Type B pancreatic cell (in vitro differentiated cells): ENCODE measurements around the gene RABGAP1L. TPM values are rescaled to one million over a fixed set of nuclear protein-coding genes. Genes with fewer than 3 reads are reported as not detected.

Source experiments
- DNase-seq: peaks from one replicate; pipeline ENCODE4 v3.0.0; 2021; ENCODE audit warnings: mixed read lengths; ENCODE audit not compliant: unreplicated experiment; ENCODE audit errors: extremely low spot score
- H3K27ac Mint-ChIP-seq: 2 replicates; pipeline ENCODE4 v1.8.0; 2021; ENCODE audit warnings: mild to moderate bottlenecking, mixed read lengths
- H3K27me3 Mint-ChIP-seq: 2 replicates; pipeline ENCODE4 v1.8.0; 2021; ENCODE audit warnings: mixed read lengths
- H3K36me3 Mint-ChIP-seq: 2 replicates; pipeline ENCODE4 v1.8.0; 2021; ENCODE audit warnings: mixed read lengths
- H3K4me1 Mint-ChIP-seq: one replicate; pipeline ENCODE4 v1.8.0; 2021; ENCODE audit warnings: mixed read lengths; ENCODE audit not compliant: unreplicated experiment
- H3K4me3 Mint-ChIP-seq: 2 replicates; pipeline ENCODE4 v1.8.0; 2021; ENCODE audit warnings: mild to moderate bottlenecking, mixed read lengths
- H3K9me3 Mint-ChIP-seq: 2 replicates; pipeline ENCODE4 v1.8.0; 2021; ENCODE audit warnings: mixed read lengths
- CTCF ChIP-seq: fragments of 200-600 bp; sonication (generic); conservative IDR thresholded peaks from 2 replicates; pipeline ENCODE4 v1.5.0; 2021; ENCODE audit warnings: antibody characterized with exemption, mild to moderate bottlenecking
- total RNA-seq: library from RNA; stranded (reverse); gene quantifications from 2 replicates; pipeline ENCODE4 v1.2.1, GENCODE V29; 2021; ENCODE audit warnings: low replicate concordance

The RABGAP1L gene
- total RNA-seq, 1 donor from 2014 or later: 35.6 TPM

DNA sequence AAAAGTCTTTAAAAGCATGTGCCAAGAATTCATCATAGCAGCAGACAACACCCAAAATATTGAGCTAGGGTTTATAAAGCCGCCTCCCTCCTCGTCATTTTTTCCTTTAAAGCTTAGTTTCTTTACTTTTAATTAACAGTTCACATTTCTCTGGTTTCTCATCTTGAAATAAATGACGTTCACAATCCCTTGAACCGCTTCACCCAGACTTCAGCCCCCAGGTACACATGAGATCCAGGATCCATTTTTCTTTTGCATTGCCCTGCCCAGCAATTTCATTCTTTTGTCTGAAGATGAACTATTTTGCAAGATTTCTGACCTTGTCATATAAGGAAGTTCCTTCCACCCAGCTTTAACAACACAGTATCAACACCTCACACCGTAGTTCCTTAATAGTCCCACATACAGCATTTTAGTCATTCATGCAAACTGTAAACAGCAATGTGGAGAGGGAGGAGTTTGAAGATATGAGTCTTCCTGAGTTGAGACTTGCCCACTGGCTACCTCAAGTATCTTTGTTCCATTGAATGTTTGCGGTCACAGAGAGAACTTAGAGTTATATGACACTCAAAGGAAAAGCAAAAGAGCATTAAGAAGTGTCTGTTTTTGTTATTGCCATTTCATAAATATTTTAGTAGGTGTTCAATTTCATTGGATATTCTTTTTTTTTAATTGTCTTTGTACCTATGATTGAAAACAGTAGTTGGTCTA, 805.1 kb downstream of the RABGAP1L start:
- H3K27ac Mint-ChIP-seq: peak overlapping the region; percentile 95
- no peaks in the 10 kb centered on the region for H3K9me3 Mint-ChIP-seq
- H3K27me3 Mint-ChIP-seq: no peaks in the 10 kb centered on the region
- peaks cover 44% of the 10 kb centered on the region for H3K4me1 Mint-ChIP-seq
- DNase-seq: no peak
- H3K4me3 Mint-ChIP-seq: peak overlapping the region; percentile 79
- no peak for TF ChIP-seq CTCF
- no peaks in the 10 kb centered on the region for H3K36me3 Mint-ChIP-seq

DNA sequence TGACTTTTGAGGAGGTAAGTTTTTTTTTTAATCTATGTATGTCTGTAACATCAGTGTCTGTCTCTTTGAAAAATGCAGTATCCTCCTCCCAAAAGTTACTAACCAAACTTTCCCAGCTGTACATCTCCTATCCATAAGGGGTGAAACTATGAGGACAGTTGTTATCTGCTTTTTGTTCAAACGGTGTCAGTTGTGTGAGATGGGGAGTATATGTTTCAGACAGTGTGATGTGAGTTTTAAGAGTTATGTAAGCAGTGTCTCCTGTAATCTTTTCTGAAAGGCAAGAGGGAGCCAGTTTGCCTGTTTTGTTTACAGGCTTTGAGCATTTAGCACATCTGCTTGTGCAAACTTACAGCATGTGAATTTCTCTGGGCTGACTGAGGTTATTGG, 805.6 kb downstream of the RABGAP1L start:
- peak overlapping the region; percentile 79 for H3K4me3 Mint-ChIP-seq
- TF ChIP-seq CTCF: no peak
- H3K27ac Mint-ChIP-seq: peak overlapping the region; percentile 95
- no peaks in the 10 kb centered on the region for H3K36me3 Mint-ChIP-seq
- DNase-seq: no peak
- peaks cover 44% of the 10 kb centered on the region for H3K4me1 Mint-ChIP-seq
- H3K9me3 Mint-ChIP-seq: no peaks in the 10 kb centered on the region
- H3K27me3 Mint-ChIP-seq: no peaks in the 10 kb centered on the region

- DNase-seq: no peak
- H3K4me1 Mint-ChIP-seq: peaks cover 44% of the 10 kb centered on the region
Observed at GRCh38 chr1:174965362-174966007, 806.2 kb downstream of the RABGAP1L start.

GRCh38 chr1:174966008-174966572, 806.8 kb downstream of the RABGAP1L start:
- Mint-ChIP-seq H3K4me1 (peaks cover 44% of the 10 kb centered on the region), H3K27me3 (no peaks in the 10 kb centered on the region), H3K36me3 (no peaks in the 10 kb centered on the region), H3K27ac (peak overlapping the region; percentile 95), H3K4me3 (peak overlapping the region; percentile 79), H3K9me3 (no peaks in the 10 kb centered on the region)
- TF ChIP-seq CTCF: no peak
- DNase-seq: no peak

More at GRCh38 chr1:174965362-174966007, 806.2 kb downstream of the RABGAP1L start:
- Mint-ChIP-seq H3K27me3 (no peaks in the 10 kb centered on the region), H3K9me3 (no peaks in the 10 kb centered on the region), H3K4me3 (peak overlapping the region; percentile 79), H3K27ac (peak overlapping the region; percentile 95), H3K36me3 (no peaks in the 10 kb centered on the region)
- TF ChIP-seq CTCF: no peak

DNA sequence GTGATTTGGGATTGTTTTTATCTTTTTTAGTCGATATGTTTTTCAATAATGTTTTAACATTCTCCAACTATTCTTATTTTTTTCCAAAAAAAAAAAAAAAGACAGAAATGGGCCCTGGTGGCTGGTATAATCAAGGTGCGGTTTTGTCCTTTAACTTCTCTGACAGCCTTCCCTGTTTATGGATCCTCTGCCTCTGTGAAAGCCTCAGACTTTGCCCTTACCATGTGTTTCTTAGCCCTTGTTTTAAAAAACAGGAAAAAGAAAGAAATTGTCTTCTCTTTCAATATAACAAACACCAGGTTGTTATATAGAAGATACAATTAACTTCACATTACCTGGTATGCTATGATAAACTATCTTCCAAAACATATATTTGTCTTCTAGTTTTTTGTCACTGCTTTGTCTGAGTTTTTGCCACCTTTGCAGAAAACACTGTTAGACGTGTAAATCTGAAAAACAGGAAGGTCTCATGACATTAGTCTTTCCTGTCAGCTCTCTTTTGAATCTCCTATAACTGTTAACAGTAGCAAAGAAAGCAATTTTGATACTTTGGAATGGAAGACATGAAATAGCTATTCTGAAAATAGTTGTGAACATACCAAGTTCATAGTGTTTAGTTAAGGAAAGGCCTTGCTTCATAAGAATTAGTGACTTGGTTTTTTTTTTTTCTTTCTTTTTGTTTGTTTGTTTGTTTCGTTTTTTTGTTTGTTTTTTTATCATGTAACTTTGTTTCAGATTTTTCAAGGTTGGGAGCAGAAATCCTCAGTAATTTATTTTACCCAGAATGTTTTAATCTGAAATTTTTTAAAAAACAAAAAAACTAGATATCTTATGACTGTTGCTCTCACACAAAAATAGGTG, 808.8 kb downstream of the RABGAP1L start:
- H3K4me1 Mint-ChIP-seq: peaks cover 48% of the 10 kb centered on the region
- no peaks in the 10 kb centered on the region for H3K9me3 Mint-ChIP-seq
- no peaks in the 10 kb centered on the region for H3K27me3 Mint-ChIP-seq
- peak overlapping the region; percentile 70 for H3K4me3 Mint-ChIP-seq
- H3K27ac Mint-ChIP-seq: peak overlapping the region; percentile 89
- no peak for DNase-seq
- TF ChIP-seq CTCF: no peak
- H3K36me3 Mint-ChIP-seq: peaks cover 3% of the 10 kb centered on the region
